AG10803 (cell line): ENCODE data around the gene MICAL2.

Experiments used
- DNase-seq: peaks from one replicate; pipeline ENCODE4 v3.0.0; 2010; ENCODE audit warnings: low read depth
- H3K4me3 ChIP-seq: 2 replicates; pipeline ENCODE4 v1.5.1; 2011; ENCODE audit warnings: mild to moderate bottlenecking, low read length, control low read depth
- CTCF ChIP-seq: conservative IDR thresholded peaks from 2 replicates; pipeline ENCODE4 v1.5.1; 2011; ENCODE audit warnings: mild to moderate bottlenecking, low read length, control low read depth, inconsistent platforms

MICAL2 gene

GRCh38 chr11:12223771-12224536 lies 113.6 kb downstream of the MICAL2 start:
- no peak overlapping the region for H3K4me3 ChIP-seq
- TF ChIP-seq CTCF = no peak
- no peak for DNase-seq

GRCh38 chr11:12224537-12224893 lies 114.1 kb downstream of the MICAL2 start:
- DNase-seq = peak; percentile 66
- no peak for TF ChIP-seq CTCF
- H3K4me3 ChIP-seq = no peak overlapping the region

- no peak for DNase-seq
- TF ChIP-seq CTCF = no peak
- no peak overlapping the region for H3K4me3 ChIP-seq
Measured at GRCh38 chr11:12225046-12225739, 114.8 kb downstream of the MICAL2 start.

GRCh38 chr11:12226093-12226492 lies 115.7 kb downstream of the MICAL2 start:
- no peak overlapping the region for H3K4me3 ChIP-seq
- no peak for TF ChIP-seq CTCF
- DNase-seq = no peak

GRCh38 chr11:12229450-12230229 lies 119.2 kb downstream of the MICAL2 start:
- H3K4me3 ChIP-seq = no peak overlapping the region
- no peak for DNase-seq
- TF ChIP-seq CTCF = no peak

- no peak for TF ChIP-seq CTCF
- DNase-seq = peak; percentile 38
Measured at GRCh38 chr11:12232160-12232559, 121.8 kb downstream of the MICAL2 start.

More at GRCh38 chr11:12232160-12232559, 121.8 kb downstream of the MICAL2 start:
- H3K4me3 ChIP-seq = no peak overlapping the region
